ENCODE measurements around the gene ARHGDIG.

DNA sequence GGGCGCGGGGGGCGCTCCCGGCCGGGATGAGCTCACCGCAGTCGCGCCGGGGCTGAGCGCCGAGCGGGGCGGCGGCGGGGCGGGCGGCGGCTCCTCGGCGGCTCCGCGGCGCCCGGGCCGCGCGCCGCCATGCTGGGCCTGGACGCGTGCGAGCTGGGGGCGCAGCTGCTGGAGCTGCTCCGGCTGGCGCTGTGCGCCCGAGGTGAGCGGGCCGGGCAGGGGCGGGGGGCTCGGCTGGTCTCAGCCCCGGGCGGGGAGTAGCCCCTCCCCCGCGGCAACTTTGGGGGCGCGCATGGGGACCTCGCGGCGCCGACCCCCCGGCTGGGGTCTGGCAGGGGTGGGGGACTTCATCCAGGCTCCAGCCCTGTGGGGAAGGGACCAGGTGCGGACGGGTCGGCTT lies at the start of gene ARHGDIG:
- TF ChIP-seq, protein P1, sequence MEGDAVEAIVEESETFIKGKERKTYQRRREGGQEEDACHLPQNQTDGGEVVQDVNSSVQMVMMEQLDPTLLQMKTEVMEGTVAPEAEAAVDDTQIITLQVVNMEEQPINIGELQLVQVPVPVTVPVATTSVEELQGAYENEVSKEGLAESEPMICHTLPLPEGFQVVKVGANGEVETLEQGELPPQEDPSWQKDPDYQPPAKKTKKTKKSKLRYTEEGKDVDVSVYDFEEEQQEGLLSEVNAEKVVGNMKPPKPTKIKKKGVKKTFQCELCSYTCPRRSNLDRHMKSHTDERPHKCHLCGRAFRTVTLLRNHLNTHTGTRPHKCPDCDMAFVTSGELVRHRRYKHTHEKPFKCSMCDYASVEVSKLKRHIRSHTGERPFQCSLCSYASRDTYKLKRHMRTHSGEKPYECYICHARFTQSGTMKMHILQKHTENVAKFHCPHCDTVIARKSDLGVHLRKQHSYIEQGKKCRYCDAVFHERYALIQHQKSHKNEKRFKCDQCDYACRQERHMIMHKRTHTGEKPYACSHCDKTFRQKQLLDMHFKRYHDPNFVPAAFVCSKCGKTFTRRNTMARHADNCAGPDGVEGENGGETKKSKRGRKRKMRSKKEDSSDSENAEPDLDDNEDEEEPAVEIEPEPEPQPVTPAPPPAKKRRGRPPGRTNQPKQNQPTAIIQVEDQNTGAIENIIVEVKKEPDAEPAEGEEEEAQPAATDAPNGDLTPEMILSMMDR (IDR thresholded peaks at IDR 0.05; ENCODE audit: borderline replicate concordance, extremely low read depth, low read length, poor library complexity, severe bottlenecking) = no peak
- TF ChIP-seq EZH2 (IDR thresholded peaks at IDR 0.05; ENCODE audit: borderline replicate concordance, low read depth, low read length, severe bottlenecking) = no peak

All from DND-41 (cell line).